CD4-positive, alpha-beta T cell treated with Interleukin-15 for 1 hour (primary cell): ENCODE results near the gene NCDN.

Experiments used
- DNase-seq: peaks from one replicate; pipeline ENCODE4 v3.0.0-alpha.2; 2020

NCDN gene

GRCh38 chr1:35557611-35558373, at the start of gene NCDN:
NCDN (plus strand) TSS chr1:35557799; CDS start chr1:35558191, 392 bp downstream.
- DNase-seq = peak; percentile 93

- DNase-seq = no peak
Observed at GRCh38 chr1:35507947-35508346, 49.7 kb upstream of the NCDN start.

- no peak for DNase-seq
Observed at GRCh38 chr1:35509558-35509957, 48.0 kb upstream of the NCDN start.

- DNase-seq = no peak
Observed at GRCh38 chr1:35511305-35511704, 46.3 kb upstream of the NCDN start.

- DNase-seq = no peak
Observed at GRCh38 chr1:35518183-35518582, 39.4 kb upstream of the NCDN start.

- DNase-seq = no peak
Observed at GRCh38 chr1:35519432-35519831, 38.2 kb upstream of the NCDN start.

- DNase-seq = no peak
Observed at GRCh38 chr1:35524106-35524505, 33.5 kb upstream of the NCDN start.

- DNase-seq = no peak
Observed at GRCh38 chr1:35530168-35530567, 27.4 kb upstream of the NCDN start.

- DNase-seq = no peak
Observed at GRCh38 chr1:35530946-35531345, 26.7 kb upstream of the NCDN start.

- no peak for DNase-seq
Observed at GRCh38 chr1:35531368-35531767, 26.2 kb upstream of the NCDN start.

GRCh38 chr1:35532497-35533223, 24.9 kb upstream of the NCDN start:
- no peak for DNase-seq

- DNase-seq = no peak
Observed at GRCh38 chr1:35533586-35533985, 24.0 kb upstream of the NCDN start.

- DNase-seq = no peak
Observed at GRCh38 chr1:35535243-35535642, 22.4 kb upstream of the NCDN start.

- DNase-seq = no peak
Observed at GRCh38 chr1:35536556-35537162, 20.9 kb upstream of the NCDN start.

- no peak for DNase-seq
Observed at GRCh38 chr1:35537806-35538205, 19.8 kb upstream of the NCDN start.

GRCh38 chr1:35539073-35539823, 18.4 kb upstream of the NCDN start:
- DNase-seq = peak; percentile 25

GRCh38 chr1:35539824-35540261, 17.8 kb upstream of the NCDN start:
- no peak for DNase-seq

- peak; percentile 67 for DNase-seq
Observed at GRCh38 chr1:35544976-35545375, 12.6 kb upstream of the NCDN start.

- no peak for DNase-seq
Observed at GRCh38 chr1:35546614-35547013, 11.0 kb upstream of the NCDN start.

GRCh38 chr1:35553851-35554250, 3.7 kb upstream of the NCDN start:
- DNase-seq = no peak

- no peak for DNase-seq
Observed at GRCh38 chr1:35554266-35555211, 3.1 kb upstream of the NCDN start.

- no peak for DNase-seq
Observed at GRCh38 chr1:35555212-35555584, 2.4 kb upstream of the NCDN start.
